ENCODE results near the gene MAT1A.

GRCh38 chr10:80273523-80274170, 15.8 kb downstream of the MAT1A start:
- no peak for TF ChIP-seq CTCF (IDR thresholded peaks at IDR 0.05; ENCODE audit: insufficient read depth, low read depth, low read length)
- no peak for TF ChIP-seq EZH2 (IDR thresholded peaks at IDR 0.05; ENCODE audit: insufficient read depth, low read length)
